Loucy (cell line): ENCODE results near the gene OCSTAMP.

Source experiments
- H2AFZ ChIP-seq: fragments of 200-600 bp; sonication (generic); 2 replicates; pipeline ENCODE4 v1.6.0; 2016; ENCODE audit warnings: antibody characterized with exemption, mild to moderate bottlenecking, low read length, moderate library complexity
- H3F3A ChIP-seq: fragments of 200-600 bp; 2 replicates; pipeline ENCODE4 v1.6.0; 2016; ENCODE audit warnings: antibody characterized with exemption, low read depth, mild to moderate bottlenecking
- H3K27me3 ChIP-seq: fragments of 200-600 bp; sonication (generic); 2 replicates; pipeline ENCODE4 v1.6.1; 2014; ENCODE audit warnings: low read length, mild to moderate bottlenecking; ENCODE audit not compliant: insufficient read depth, poor library complexity, severe bottlenecking
- H3K36me3 ChIP-seq: fragments of 200-600 bp; sonication (generic); 2 replicates; pipeline ENCODE4 v1.6.1; 2016; ENCODE audit warnings: low read length; ENCODE audit not compliant: insufficient read depth
- H3K4me1 ChIP-seq: fragments of 200-600 bp; sonication (generic); 2 replicates; pipeline ENCODE4 v1.5.1; 2014; ENCODE audit warnings: low read length, mild to moderate bottlenecking; ENCODE audit not compliant: insufficient read depth, poor library complexity, severe bottlenecking
- H3K4me2 ChIP-seq: fragments of 200-600 bp; sonication (generic); 2 replicates; pipeline ENCODE4 v1.6.0; 2014; ENCODE audit warnings: antibody characterized with exemption, low read length, low read depth, mild to moderate bottlenecking; ENCODE audit not compliant: poor library complexity, severe bottlenecking
- H3K4me3 ChIP-seq: fragments of 200-600 bp; sonication (generic); 2 replicates; pipeline ENCODE4 v1.5.1; 2014; ENCODE audit warnings: low read length, mild to moderate bottlenecking, mixed read lengths; ENCODE audit not compliant: poor library complexity, severe bottlenecking
- H3K79me2 ChIP-seq: fragments of 200-600 bp; sonication (generic); 2 replicates; pipeline ENCODE4 v1.6.1; 2014; ENCODE audit warnings: low read length; ENCODE audit not compliant: insufficient read depth
- H3K9ac ChIP-seq: fragments of 200-600 bp; sonication (generic); 2 replicates; pipeline ENCODE4 v1.6.0; 2014; ENCODE audit warnings: mild to moderate bottlenecking, low read depth, low read length, moderate library complexity; ENCODE audit not compliant: poor library complexity, severe bottlenecking
- H3K9me2 ChIP-seq: fragments of 200-600 bp; sonication (generic); replicated peaks from 2 replicates; pipeline ENCODE4 v1.6.1; 2016; ENCODE audit warnings: low read depth, low read length, mixed read lengths
- H3K9me3 ChIP-seq: fragments of 200-600 bp; sonication (generic); 2 replicates; pipeline ENCODE4 v1.6.1; 2014; ENCODE audit warnings: mild to moderate bottlenecking, antibody characterized with exemption, low read length, low read depth; ENCODE audit not compliant: insufficient read depth
- H4K20me1 ChIP-seq: fragments of 200-600 bp; sonication (generic); 2 replicates; pipeline ENCODE4 v1.6.0; 2014; ENCODE audit warnings: antibody characterized with exemption, low read length, mild to moderate bottlenecking; ENCODE audit not compliant: insufficient read depth, poor library complexity, severe bottlenecking
- EZH2phosphoT487 ChIP-seq: fragments of 200-600 bp; IDR thresholded peaks from 2 replicates; pipeline ENCODE4 v1.6.1; 2018; ENCODE audit warnings: antibody characterized with exemption, mild to moderate bottlenecking, moderate library complexity, borderline replicate concordance
- TF ChIP-seq, protein P1 (sequence below): fragments of 200-600 bp; sonication (generic); conservative IDR thresholded peaks from 2 replicates; pipeline ENCODE4 v1.5.1; 2014; ENCODE audit warnings: mild to moderate bottlenecking, antibody characterized with exemption, low read length

OCSTAMP gene

DNA sequence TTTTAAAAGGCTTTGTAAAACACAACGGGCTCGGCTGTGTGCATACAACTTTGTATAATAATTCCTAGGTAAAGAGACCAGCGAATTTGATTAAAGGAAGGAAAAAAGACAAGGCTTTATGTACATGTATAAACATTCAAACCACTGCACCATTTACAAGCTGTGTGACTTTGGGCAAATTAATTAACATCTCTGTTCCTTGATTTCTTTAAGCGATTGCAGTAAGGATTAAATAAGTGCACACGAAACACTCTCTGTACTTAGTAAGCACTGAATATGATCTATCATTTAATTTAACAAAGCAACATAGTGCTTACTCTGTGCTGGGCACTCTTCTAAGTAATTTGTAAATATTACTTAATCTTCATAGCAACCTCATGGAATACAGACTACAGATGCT lies 19.5 kb upstream of the OCSTAMP start:
- TF ChIP-seq, protein P1, sequence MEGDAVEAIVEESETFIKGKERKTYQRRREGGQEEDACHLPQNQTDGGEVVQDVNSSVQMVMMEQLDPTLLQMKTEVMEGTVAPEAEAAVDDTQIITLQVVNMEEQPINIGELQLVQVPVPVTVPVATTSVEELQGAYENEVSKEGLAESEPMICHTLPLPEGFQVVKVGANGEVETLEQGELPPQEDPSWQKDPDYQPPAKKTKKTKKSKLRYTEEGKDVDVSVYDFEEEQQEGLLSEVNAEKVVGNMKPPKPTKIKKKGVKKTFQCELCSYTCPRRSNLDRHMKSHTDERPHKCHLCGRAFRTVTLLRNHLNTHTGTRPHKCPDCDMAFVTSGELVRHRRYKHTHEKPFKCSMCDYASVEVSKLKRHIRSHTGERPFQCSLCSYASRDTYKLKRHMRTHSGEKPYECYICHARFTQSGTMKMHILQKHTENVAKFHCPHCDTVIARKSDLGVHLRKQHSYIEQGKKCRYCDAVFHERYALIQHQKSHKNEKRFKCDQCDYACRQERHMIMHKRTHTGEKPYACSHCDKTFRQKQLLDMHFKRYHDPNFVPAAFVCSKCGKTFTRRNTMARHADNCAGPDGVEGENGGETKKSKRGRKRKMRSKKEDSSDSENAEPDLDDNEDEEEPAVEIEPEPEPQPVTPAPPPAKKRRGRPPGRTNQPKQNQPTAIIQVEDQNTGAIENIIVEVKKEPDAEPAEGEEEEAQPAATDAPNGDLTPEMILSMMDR, result no peak
- TF ChIP-seq EZH2phosphoT487, result no peak
- Histone ChIP-seq H4K20me1 (no peaks in the 10 kb centered on the region), H3F3A (no peaks in the 10 kb centered on the region)

DNA sequence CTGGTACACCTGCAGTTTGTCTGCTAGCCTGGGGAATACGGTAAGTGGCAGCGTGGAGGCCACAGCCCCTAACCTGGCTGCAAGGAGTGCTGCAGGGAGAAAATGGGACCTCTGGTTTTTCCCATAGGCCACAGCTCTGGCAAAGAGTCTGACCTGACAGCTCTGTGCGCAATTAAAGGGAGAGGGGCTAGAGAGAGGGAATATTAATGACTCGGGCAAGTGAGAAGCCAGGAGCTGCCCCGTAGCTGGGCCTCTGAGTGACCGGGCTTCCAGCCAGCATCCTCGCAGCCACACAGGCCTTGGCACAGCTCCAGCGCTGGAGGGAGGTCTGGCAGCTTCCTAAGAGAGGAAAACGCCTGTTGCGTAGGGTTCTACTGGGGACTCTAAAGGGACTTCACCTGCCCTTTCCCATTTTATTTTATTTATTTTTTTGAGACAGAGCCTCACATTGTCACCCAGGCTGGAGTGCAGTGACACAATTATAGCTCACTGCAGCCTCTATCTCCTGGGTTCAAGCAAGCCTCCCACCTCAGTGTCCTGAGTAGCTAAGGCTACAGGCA lies 18.2 kb upstream of the OCSTAMP start:
- Histone ChIP-seq H3F3A (no peaks in the 10 kb centered on the region), H3K79me2 (no peaks in the 10 kb centered on the region), H3K4me2 (no peak overlapping the region), H3K9ac (no peak overlapping the region), H3K27me3 (no peaks in the 10 kb centered on the region), H2AFZ (no peak overlapping the region), H3K4me1 (peaks cover 6% of the 10 kb centered on the region), H4K20me1 (no peaks in the 10 kb centered on the region), H3K36me3 (no peaks in the 10 kb centered on the region), H3K9me2 (no peaks in the 10 kb centered on the region), H3K9me3 (no peaks in the 10 kb centered on the region), H3K4me3 (no peak overlapping the region)
- TF ChIP-seq, protein P1, result no peak
- TF ChIP-seq EZH2phosphoT487, result no peak

More for the DNA sequence above, 19.5 kb upstream of the OCSTAMP start:
- Histone ChIP-seq H3K9me2 (no peaks in the 10 kb centered on the region), H3K36me3 (no peaks in the 10 kb centered on the region), H3K27me3 (no peaks in the 10 kb centered on the region), H3K4me2 (no peak overlapping the region), H3K79me2 (no peaks in the 10 kb centered on the region), H3K4me1 (peaks cover 6% of the 10 kb centered on the region), H3K4me3 (no peak overlapping the region), H3K9ac (no peak overlapping the region), H3K9me3 (no peaks in the 10 kb centered on the region), H2AFZ (no peak overlapping the region)

DNA sequence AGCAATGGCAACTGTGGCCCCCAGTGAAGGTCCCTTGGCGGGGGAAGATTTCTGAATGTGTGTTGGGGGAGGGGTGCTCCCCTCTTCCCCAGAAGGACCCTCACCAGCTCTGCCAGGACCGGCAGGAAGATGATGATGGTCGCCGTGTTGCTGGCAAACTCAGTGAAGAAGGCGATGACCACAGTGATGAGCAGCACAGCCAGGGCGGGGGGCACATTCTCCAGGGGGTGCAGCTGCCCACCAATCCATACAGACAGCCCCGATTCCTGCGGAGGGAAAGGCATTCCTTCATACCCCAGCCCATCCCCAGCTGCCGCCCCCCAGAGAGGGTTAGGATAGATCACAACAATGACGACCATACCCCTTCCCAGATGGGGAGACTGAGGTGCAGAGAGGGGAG lies 15.7 kb upstream of the OCSTAMP start:
- Histone ChIP-seq H3K4me3 (no peak overlapping the region), H3K27me3 (no peaks in the 10 kb centered on the region), H3K9me2 (no peaks in the 10 kb centered on the region), H3K4me2 (no peak overlapping the region), H3K36me3 (no peaks in the 10 kb centered on the region), H3K9me3 (no peaks in the 10 kb centered on the region), H3K4me1 (peaks cover 17% of the 10 kb centered on the region), H2AFZ (no peak overlapping the region), H3K9ac (no peak overlapping the region), H4K20me1 (no peaks in the 10 kb centered on the region), H3F3A (no peaks in the 10 kb centered on the region), H3K79me2 (no peaks in the 10 kb centered on the region)
- TF ChIP-seq, protein P1, result no peak
- TF ChIP-seq EZH2phosphoT487, result no peak
